ENCODE results near the gene FZD8. TPM values are rescaled to one million over a fixed set of nuclear protein-coding genes. Genes with fewer than 3 reads are reported as not detected.

FZD8 gene
- total RNA-seq, 1 experiment from 2014 or later: 13.7 TPM

- Mint-ChIP-seq H3K27me3 (ENCODE audit: low read depth) (no peaks in the 10 kb centered on the region; the same call in none of the 2 replicates), H3K9me3 (peaks cover 13% of the 10 kb centered on the region), H3K27ac (no peak overlapping the region), H3K36me3 (peaks cover 6% of the 10 kb centered on the region), H3K4me1 (peaks cover 17% of the 10 kb centered on the region), H3K4me3 (no peak overlapping the region)
- ATAC-seq: no peak; the same call in 1 of the 2 replicates
- no peak for DNase-seq (ENCODE audit: low spot score)
- POLR2A ChIA-PET: interaction anchor here (0.5 kb wide), 2 partner anchors 15 to 341 kb away, joined by 3 read pairs; no protein-coding TSS in a partner anchor
- no peak for TF ChIP-seq ZNF532 (CRISPR knock-in tag; IDR thresholded peaks at IDR 0.05; ENCODE audit: borderline replicate concordance)
- TF ChIP-seq TEAD4 (CRISPR knock-in tag; IDR thresholded peaks at IDR 0.05): no peak
- TF ChIP-seq ZNF396 (CRISPR knock-in tag; IDR thresholded peaks at IDR 0.05; ENCODE audit: borderline replicate concordance): no peak
- TF ChIP-seq CBFB (CRISPR knock-in tag; IDR thresholded peaks at IDR 0.05; ENCODE audit: low read depth): no peak
- TF ChIP-seq NFE2L1 (CRISPR knock-in tag; IDR thresholded peaks at IDR 0.05): no peak
- no peak for TF ChIP-seq HMGA2 (CRISPR knock-in tag; IDR thresholded peaks at IDR 0.05)
- TF ChIP-seq NR2C2 (CRISPR knock-in tag; IDR thresholded peaks at IDR 0.05): no peak
- no peak for TF ChIP-seq MXD4 (CRISPR knock-in tag; IDR thresholded peaks at IDR 0.05; ENCODE audit: borderline replicate concordance)
- TF ChIP-seq NR1H2 (CRISPR knock-in tag; IDR thresholded peaks at IDR 0.05): no peak
- TF ChIP-seq PRRX2 (CRISPR knock-in tag; IDR thresholded peaks at IDR 0.05): no peak
- TF ChIP-seq ZNF425 (CRISPR knock-in tag; conservative IDR thresholded peaks at IDR 0.05): no peak
- TF ChIP-seq JAZF1 (CRISPR knock-in tag; IDR thresholded peaks at IDR 0.05): no peak
- TF ChIP-seq ZNF219 (CRISPR knock-in tag; IDR thresholded peaks at IDR 0.05; ENCODE audit: borderline replicate concordance): no peak
- no peak for TF ChIP-seq GRHL2 (CRISPR knock-in tag; IDR thresholded peaks at IDR 0.05; ENCODE audit: insufficient replicate concordance, severe bottlenecking)
- TF ChIP-seq SOX15 (CRISPR knock-in tag; IDR thresholded peaks at IDR 0.05): no peak
- TF ChIP-seq FOXP1 (CRISPR knock-in tag; IDR thresholded peaks at IDR 0.05; ENCODE audit: borderline replicate concordance): no peak
- no peak for TF ChIP-seq MAX (CRISPR knock-in tag; IDR thresholded peaks at IDR 0.05)
- no peak for TF ChIP-seq E2F5 (CRISPR knock-in tag; IDR thresholded peaks at IDR 0.05)
- TF ChIP-seq ZSCAN18 (CRISPR knock-in tag; IDR thresholded peaks at IDR 0.05): no peak
- CTCF ChIA-PET: interaction anchor here (0.6 to 2.4 kb wide), 18 partner anchors 8 to 1281 kb away, joined by 3 to 20 read pairs (median 4); partner anchors contain the start of gene CREM
These were observed 41.9 kb downstream of the FZD8 start for GRCh38 chr10:35600193-35600592.

Measured in WTC11 (cell line).